ENCODE measurements around the gene CCM2L. TPM values are rescaled to one million over a fixed set of nuclear protein-coding genes. Genes with fewer than 3 reads are reported as not detected.
A peak's percentile ranks its signal among the peaks of the same experiment; 100 is the strongest.

The CCM2L gene
- not detected in 2 replicates for total RNA-seq (2014; rRNA removed; shearing (Covaris generic); ENCODE audit: low replicate concordance)

DNA sequence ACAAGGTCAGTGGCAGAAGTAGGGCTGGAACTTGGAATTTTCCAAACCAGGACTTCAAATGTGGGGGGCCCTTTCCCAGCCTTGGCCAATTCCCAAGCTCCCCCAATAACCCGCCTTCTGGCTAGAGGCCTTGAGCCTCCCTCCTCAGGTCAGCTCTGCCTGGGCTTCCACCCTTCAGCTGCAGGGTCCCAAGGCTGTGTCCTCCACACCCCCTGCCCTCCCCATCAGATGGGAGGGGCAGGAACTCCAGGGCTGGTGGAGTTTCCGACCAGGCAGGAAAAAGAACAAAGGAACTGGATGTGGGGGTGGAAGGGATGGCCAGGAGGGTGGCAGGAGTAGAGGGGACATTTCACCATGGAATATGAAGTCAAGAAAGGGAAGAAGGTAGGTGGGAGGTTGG, at the start of gene CCM2L:
Gene CCM2L, plus strand, starts transcription at position 338 of the 400 bp plus-strand sequence. Its CDS starts 17 bp downstream, at position 355.
- Histone ChIP-seq H3K27me3 (peaks cover 5% of the 10 kb centered on the region; the same call in 1 of the 2 replicates), H3K9me3 (no peaks in the 10 kb centered on the region), H3K36me3 (no peaks in the 10 kb centered on the region), H3K4me3 (no peak within 1 kb of the TSS)
- no peak for DNase-seq

DNA sequence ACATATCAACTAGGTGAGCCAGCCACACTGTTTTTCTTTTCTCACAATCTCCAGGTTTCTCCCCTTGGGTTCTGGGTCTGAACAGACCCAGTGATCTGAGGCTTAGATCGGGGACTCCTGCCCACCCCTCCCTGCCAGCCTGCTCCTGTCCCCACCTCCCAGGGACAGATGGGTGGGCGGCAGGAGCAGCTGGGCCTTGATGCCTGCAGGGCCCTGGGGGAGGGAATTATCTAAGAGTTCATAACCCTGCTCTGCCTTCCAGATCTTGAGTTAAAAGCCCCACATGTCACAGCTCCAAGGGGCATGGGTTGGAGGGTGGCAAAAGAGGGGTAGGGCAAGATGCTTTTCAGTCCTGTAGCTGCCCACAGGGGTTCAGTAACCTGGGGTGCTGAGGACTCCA, 47.5 kb upstream of the CCM2L start:
- H3K36me3 ChIP-seq: no peaks in the 10 kb centered on the region
- no peak overlapping the region for H3K4me3 ChIP-seq
- H3K27me3 ChIP-seq: peaks cover 14% of the 10 kb centered on the region
- no peak for DNase-seq
- no peaks in the 10 kb centered on the region for H3K9me3 ChIP-seq

DNA sequence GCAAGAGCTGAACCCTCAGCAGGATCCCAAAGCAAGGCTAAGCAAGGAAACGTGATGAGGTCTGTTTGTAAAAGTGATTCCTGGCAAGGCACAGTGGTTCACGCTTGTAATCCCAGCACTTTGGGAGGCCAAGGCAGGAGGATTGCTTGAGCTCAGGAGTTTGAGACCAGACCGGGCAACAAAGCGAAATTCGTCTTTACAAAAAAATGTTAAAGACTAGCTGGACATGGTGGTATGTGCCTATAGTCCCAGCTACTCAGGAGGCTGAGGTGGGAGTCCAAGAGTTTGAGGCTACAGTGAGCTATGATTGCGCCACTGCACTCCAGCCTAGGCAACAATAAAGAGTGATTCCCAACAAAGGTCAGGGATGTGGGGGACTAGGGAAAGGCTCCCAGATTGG, 46.3 kb upstream of the CCM2L start:
- Histone ChIP-seq H3K27me3 (peaks cover 16% of the 10 kb centered on the region), H3K4me3 (no peak overlapping the region), H3K36me3 (no peaks in the 10 kb centered on the region), H3K9me3 (no peaks in the 10 kb centered on the region)
- DNase-seq: no peak

DNA sequence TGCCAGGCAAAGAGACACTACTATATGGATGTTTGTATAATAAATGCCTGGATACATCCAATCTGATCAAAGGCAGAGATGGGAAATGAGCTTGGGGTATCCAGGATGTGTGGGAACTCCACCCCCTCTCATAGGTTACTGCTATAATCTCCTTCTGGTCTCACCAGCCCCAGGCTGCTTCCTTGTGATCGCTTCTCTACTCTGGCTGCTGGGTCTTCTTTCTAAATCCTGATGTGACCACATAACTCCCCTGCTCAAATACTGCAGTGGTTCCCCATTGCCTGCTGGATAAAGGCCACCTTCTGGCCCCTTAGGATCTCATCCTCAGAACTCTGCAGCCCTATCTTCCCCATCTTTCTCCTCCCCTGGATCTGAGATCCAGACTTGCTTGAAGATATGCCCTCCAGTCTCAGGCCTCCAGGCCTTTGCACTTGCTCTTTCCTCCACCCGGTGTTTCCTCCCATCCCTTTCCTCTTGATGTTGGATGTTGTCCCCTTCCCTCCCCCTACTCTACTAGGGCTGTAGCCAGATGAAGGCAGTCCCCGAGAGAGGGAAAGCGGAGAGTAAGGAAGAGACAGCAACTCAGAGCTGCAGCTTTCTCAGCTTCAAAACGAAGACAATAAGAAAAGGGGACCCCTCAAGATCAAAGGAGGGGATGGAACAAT, 43.1 kb upstream of the CCM2L start:
- Histone ChIP-seq H3K36me3 (no peaks in the 10 kb centered on the region), H3K4me3 (no peak overlapping the region), H3K9me3 (no peaks in the 10 kb centered on the region), H3K27me3 (peaks cover 26% of the 10 kb centered on the region)
- DNase-seq: no peak

DNA sequence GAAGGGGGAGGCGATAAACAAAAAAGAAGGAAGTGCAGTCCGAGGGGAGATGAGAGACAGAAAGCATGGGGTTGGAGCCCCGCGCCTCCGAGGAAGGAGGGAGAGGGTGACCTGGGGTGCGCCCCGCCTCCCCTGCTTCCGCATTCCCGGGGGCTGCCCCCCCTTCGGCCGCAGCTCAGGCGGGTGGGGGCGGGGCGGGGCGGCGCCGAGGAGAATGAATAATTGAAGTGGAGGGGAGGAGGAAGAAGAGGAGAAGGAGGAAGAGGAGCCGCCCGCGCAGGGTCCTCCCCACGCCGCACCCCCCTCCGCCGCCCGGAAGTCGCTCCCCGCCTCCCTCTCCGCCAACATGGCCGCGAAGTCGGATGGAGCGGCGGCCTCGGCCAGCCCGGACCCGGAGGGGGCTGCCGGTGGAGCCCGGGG, 42.4 kb upstream of the CCM2L start, which contains the start of gene XKR7:
Gene XKR7, plus strand, starts transcription at position 322 of the 420 bp plus-strand sequence. Its CDS starts 25 bp downstream, at position 347.
- H3K27me3 ChIP-seq: peaks cover 23% of the 10 kb centered on the region
- no peak for DNase-seq
- no peak within 1 kb of the TSS for H3K4me3 ChIP-seq
- H3K36me3 ChIP-seq: no peaks in the 10 kb centered on the region
- no peaks in the 10 kb centered on the region for H3K9me3 ChIP-seq

DNA sequence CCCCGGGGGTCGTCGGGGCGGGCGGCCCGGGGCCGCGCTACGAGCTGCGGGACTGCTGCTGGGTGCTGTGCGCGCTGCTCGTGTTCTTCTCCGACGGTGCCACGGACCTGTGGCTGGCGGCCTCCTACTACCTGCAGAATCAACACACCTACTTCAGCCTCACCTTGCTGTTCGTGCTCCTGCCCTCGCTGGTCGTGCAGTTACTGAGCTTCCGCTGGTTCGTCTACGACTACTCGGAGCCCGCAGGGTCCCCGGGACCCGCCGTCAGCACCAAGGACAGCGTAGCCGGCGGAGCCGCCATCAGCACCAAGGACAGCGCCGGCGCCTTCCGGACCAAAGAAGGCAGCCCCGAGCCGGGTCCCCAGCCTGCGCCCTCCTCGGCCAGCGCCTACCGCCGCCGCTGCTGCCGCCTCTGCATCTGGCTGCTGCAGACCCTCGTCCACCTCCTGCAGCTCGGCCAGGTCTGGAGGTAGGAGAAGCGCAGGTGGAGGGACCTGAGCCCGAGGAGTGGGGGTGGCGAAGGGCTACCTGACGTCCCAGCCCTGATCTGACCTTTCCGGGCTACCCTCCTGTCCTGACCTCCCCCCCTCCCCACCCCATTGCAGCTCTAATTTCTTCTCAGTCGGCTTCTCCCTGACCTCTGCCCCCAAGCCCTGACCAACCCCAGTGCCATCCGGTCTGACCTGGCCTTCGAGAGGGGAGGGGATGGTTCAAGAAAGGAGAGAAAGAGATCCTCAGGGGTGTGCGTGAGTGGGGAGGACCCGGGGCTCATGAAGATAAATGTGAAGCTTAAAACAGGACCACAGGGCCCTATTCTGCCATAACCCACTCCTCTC, 41.7 kb upstream of the CCM2L start:
- Histone ChIP-seq H3K27me3 (peaks cover 23% of the 10 kb centered on the region), H3K4me3 (no peak overlapping the region), H3K9me3 (no peaks in the 10 kb centered on the region), H3K36me3 (no peaks in the 10 kb centered on the region)
- DNase-seq: peak; percentile 54

DNA sequence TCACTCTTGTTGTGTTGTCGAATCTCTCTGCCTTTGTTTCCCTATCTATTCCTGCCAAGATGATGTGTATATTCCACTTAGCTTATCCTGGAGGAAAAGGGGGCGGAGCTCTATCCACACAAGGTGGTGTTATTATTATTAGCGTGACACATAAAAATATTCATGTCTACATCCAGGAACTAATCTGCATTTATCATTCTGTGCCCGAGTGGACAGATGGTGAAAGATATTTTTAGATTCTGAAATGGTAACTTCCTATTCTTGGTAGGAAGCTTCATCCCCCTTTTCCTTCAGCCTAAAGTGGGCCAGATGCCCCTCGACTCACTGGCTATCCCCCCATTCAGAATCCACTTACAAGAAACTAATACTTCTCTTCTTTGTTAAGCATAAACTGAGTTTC, 40.2 kb upstream of the CCM2L start:
- Histone ChIP-seq H3K4me3 (no peak overlapping the region), H3K9me3 (no peaks in the 10 kb centered on the region), H3K36me3 (no peaks in the 10 kb centered on the region), H3K27me3 (peaks cover 16% of the 10 kb centered on the region)
- DNase-seq: no peak

DNA sequence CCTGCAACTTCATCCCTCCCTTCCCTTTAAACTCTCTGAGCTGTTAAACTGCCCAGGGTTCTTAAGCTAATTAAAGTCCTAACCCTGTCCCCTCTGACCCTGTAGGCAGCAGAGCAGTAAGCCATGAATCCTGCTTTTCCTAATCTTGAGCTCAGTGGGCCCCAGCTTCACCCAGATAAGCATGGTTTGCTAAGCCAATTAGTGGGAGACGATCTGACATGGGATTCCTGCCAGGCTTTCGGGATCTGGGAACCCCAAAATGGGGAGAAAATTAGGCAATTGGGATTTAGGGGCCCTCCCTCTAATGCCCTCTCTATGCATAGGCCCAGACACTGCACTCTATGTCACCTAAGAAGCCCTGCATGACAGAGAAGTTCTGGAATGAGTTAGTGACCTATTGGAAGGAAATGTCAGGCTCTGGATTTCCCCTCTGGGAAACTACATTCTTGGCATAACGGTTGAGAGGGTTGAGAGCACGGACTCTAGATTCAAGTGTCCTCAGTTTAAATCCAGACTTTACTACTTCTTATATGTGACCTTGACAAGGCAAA, 37.7 kb upstream of the CCM2L start:
- Histone ChIP-seq H3K9me3 (no peaks in the 10 kb centered on the region), H3K36me3 (no peaks in the 10 kb centered on the region), H3K4me3 (no peak overlapping the region), H3K27me3 (peaks cover 16% of the 10 kb centered on the region)
- DNase-seq: no peak

DNA sequence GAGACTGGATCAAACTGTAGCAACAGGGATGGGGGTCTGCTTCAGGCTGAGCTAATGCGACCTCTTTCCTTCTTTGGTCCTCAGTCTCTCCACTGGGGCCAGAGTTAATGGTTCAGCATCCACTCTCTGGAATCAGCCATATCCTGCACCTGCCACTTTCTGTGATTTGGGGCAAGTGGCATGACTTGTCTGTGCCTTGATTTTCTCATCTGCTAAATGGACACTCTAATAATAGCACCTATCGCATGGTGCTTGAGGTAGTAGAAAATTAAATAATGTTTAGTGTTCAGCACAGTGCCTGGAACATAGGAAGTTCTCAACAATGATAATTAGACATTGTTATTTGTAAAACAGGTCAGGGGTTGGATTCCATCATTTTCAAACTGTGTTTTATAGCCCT, 35.9 kb upstream of the CCM2L start:
- DNase-seq: no peak
- Histone ChIP-seq H3K4me3 (no peak overlapping the region), H3K36me3 (no peaks in the 10 kb centered on the region), H3K27me3 (peaks cover 8% of the 10 kb centered on the region), H3K9me3 (no peaks in the 10 kb centered on the region)

DNA sequence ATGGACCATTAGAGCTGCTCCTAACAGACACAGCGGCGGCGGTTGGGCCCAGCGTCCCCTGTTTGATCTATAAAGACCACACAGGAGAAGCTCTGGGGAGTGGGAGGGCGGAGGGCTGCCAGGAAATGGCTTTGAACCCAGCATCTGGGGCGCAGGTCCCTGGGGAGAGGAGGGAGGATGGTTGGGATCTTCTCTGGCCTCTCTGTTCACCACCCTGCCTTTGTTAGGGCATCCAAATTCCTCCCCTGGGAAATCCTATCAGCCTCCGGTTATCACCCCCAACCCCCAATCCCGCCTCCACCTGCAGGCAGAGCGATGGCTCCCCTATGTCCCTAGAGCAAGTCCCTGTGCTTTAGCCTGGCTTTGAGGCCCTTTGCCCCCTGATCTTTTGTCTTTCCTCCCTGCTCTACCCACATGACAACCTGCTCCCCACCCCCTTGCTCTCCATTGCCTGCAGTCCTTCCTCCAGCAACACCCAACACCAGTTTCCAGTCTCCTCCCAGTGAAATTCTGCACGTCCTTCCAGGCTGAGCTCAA, 35.2 kb upstream of the CCM2L start:
- Histone ChIP-seq H3K9me3 (no peaks in the 10 kb centered on the region), H3K36me3 (no peaks in the 10 kb centered on the region), H3K27me3 (peaks cover 8% of the 10 kb centered on the region)

DNA sequence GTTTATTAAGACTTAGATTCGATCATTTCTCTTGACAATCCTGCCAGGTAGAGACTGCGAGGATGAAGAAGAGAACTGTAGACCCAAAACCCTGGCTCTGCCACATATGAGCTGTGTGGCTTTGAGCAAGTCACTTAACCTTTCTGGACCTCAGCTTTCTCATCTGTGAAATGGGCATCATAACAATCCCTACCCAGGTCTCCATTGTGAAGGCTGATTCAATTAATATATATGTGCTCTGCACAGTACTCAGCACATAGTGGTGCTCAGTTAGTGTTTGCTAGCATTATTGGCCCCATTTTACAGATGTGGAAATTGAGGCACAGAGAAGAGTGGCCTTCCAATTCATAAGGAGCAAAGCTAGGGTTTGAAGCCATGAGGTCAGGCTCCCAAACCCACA, 34.4 kb upstream of the CCM2L start:
- no peaks in the 10 kb centered on the region for H3K36me3 ChIP-seq
- no peak for DNase-seq
- peaks cover 5% of the 10 kb centered on the region for H3K27me3 ChIP-seq
- H3K9me3 ChIP-seq: no peaks in the 10 kb centered on the region
- no peak overlapping the region for H3K4me3 ChIP-seq

More for the DNA sequence above, 35.2 kb upstream of the CCM2L start:
- H3K4me3 ChIP-seq: no peak overlapping the region
- DNase-seq: no peak

DNA sequence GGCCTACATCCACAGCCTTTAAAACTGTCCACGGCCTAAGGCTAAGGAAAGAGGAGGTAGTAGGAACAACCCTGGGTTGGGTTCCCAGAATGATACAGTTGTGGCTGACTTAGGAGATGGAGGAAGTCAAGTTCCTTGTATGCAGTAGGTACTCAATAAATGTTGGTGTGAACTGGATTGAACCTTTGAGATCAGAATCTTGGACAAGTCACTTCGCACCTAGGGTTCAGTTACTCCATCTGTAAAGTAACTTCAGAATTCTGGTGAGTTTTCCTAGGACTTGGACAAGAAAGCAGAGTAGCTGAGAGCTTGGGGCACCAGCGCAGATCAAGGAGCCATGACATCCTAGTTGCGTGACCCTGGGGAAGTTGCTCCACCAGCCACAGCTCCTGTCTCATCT, 33.2 kb upstream of the CCM2L start:
- no peak for DNase-seq
- Histone ChIP-seq H3K9me3 (no peaks in the 10 kb centered on the region), H3K36me3 (no peaks in the 10 kb centered on the region), H3K27me3 (no peaks in the 10 kb centered on the region; the same call in 1 of the 2 replicates), H3K4me3 (no peak overlapping the region)

DNA sequence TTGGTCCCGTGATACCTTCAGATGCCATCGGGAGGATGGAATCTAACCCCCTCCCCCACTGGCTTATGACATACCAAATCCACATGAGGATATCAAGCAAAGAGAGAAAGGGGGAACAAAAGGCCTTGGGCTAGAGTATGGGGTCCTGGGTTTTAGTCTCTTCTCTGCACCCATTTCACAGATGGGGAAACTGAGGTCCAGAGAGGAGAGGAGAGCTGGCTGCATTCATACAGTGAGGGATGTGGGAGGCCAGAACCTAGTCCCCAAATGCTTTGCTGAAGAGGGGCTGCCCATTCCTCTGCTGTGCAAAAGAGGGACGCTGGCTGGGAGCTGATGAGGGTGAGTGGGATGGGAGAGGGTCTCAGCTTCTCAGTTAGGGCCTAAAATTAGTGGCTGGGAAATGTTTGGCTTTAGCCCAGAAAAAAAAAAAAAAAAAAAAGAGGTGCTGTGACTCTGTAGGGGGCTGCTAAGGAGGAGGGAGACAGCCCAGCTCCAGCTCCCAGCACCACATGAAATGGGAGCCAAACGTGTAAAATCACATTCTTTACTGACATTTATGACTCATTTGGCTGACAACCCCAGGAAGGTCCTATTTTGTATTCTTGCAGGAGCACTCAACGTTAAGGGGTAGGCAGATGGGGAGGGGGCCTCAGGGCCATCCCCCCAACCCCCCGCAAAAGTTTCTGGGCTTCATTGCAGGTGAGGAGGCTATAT, 30.4 kb upstream of the CCM2L start:
- Histone ChIP-seq H3K27me3 (no peaks in the 10 kb centered on the region), H3K36me3 (no peaks in the 10 kb centered on the region), H3K4me3 (no peak overlapping the region), H3K9me3 (no peaks in the 10 kb centered on the region)
- DNase-seq: no peak

DNA sequence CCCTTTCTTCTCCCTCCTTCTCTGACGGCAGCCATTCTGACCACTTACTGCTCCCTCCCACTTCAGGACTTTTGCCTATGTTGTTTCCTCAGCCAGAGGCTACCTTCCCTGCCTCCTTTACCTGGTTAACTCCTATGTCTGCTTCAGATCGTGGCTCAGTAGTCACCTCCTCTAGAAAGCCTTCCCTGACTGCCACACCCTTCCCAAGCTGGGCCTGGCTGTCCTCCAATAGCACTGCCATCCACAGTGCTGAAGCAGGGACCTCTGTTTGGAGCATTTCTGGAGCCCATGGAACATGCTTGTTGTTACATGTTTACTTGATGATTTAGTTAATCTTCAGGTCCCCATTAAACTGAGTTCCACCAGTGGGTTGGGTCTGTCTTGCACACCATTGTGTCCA, 28.5 kb upstream of the CCM2L start:
- Histone ChIP-seq H3K27me3 (no peaks in the 10 kb centered on the region), H3K9me3 (no peaks in the 10 kb centered on the region), H3K36me3 (no peaks in the 10 kb centered on the region), H3K4me3 (no peak overlapping the region)
- DNase-seq: no peak

DNA sequence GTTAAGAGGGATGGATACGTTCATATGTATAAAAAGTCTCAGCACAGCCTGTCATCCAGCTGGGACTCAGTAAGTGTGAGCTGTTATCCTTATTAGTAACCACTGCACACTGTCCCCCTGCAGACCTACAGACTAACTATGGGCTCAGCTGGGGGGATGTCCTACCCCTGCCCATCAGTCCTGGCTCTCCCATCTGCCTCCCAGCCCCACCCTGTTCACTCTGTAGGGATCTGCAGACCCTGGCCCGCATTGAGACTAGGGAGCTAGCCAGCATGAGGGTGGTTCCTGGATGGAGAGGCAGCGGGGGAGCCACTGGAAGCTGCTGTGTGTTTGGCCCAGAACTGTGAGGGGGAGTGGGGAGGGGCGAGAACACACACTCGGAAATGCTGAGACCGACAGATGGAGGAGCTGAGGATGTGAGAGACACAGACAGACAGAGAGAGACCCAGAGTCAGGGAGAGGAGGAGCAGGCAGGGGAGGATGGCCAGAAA, 25.2 kb upstream of the CCM2L start:
- no peaks in the 10 kb centered on the region for H3K36me3 ChIP-seq
- H3K27me3 ChIP-seq: no peaks in the 10 kb centered on the region
- no peaks in the 10 kb centered on the region for H3K9me3 ChIP-seq
- no peak overlapping the region for H3K4me3 ChIP-seq
- DNase-seq: no peak

DNA sequence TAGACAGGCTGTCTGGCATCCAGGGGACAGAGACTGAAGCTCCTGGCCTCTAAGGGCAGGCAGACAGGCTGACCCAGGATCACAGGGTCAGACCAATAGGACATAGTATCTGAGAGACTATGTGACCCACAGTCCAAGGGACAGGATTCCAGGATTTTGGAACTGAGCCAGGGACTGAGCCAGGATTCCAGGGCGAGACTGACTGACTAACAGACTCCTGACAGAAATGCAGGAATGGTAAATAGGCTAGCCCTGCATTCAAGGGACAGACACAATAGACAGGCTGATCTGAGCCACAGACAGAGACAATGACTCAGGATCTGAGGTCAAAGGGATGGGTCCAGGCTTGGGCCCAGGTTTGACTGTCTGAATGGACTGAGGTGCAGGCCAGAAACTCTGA, 22.5 kb upstream of the CCM2L start:
- no peaks in the 10 kb centered on the region for H3K9me3 ChIP-seq
- no peak for DNase-seq

More for the DNA sequence above, 22.5 kb upstream of the CCM2L start:
- Histone ChIP-seq H3K27me3 (no peaks in the 10 kb centered on the region), H3K36me3 (no peaks in the 10 kb centered on the region), H3K4me3 (no peak overlapping the region)

Data from MG63 (cell line).